Raji (cell line): Measurements from ENCODE around the gene NPHS1.

Experiments used
- POLR2A ChIP-seq: IDR thresholded peaks from 2 replicates; pipeline ENCODE4 v1.6.1; 2011; ENCODE audit warnings: low read depth, low read length, control low read depth; ENCODE audit not compliant: insufficient read depth

Gene NPHS1

GRCh38 chr19:35843676-35844481 is 8.4 kb downstream of the NPHS1 start:
- no peak for TF ChIP-seq POLR2A

- TF ChIP-seq POLR2A = no peak
Measured at GRCh38 chr19:35842666-35843272, 9.5 kb downstream of the NPHS1 start.

DNA sequence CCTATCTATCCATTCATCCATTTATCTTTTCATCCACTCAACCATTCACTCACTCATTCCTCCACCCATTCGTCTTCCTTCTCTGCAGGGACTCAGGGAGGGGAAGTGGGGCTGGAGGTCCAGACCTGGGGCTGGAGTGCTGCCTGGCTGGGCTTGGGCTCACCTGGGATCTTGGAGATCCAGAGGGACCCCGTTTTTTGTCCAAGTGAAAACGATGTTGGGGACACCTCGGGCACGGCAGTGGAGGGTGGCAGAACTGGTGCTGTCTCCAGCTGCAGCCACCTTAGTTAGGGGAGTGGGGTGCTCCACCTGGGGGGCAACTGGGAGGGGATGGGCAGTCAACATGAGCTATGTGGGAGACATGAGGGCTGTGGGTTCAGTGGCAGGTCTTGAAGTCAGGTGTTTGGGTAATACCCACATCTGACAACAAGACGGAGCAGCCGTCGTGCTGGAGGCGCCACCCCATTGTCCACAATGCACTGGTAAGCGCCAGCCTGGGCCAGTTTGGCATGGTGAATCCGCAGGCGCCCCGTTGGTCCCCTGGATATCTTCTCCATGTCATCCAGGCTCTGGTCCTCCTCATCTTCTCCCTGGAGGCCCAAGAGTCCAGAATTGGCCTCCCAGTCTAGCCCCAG is 10.2 kb downstream of the NPHS1 start:
- TF ChIP-seq POLR2A = no peak

DNA sequence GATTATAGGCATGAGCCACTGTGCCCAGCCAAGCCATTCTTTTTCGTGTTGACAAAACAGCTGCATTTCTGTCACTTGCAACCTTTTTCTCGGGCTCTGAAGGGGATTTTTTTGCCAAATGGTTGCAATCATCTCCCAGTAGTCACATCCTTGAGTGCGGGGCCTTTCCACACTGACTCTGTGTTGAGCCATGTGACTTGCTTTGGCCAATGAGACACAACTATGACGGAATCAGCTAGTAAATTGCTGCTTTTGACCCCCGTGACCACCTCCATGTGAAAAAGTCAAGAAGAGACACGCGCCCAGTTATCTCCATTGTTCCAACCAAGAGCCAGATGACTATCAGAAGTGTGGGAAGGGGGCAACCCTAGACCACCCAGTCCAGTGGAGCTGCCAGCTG is 18.3 kb downstream of the NPHS1 start:
- no peak for TF ChIP-seq POLR2A

- TF ChIP-seq POLR2A = no peak
Measured at GRCh38 chr19:35832054-35832453, 20.2 kb downstream of the NPHS1 start.

DNA sequence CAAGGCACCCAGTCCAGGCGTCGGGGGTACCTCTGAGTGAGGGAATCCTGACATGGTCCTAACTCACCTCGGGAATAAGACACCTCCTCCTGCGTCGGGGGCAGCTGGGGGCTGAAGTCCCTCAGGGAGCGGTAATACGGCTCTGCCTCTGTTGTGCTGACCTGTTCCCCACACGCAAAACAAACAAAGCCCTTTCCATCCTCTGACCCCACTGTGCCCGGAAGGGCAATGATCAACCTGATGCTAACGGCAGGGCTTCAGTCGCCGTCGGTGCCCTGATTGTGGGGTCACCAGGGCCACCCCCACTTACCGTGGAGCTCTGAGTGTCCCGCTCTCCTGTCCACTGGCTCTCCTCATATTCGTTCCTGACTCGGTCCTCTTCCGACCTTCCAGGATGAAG is 21.3 kb downstream of the NPHS1 start:
- TF ChIP-seq POLR2A = no peak

- no peak for TF ChIP-seq POLR2A
Measured at GRCh38 chr19:35828692-35829301, 23.5 kb downstream of the NPHS1 start.

GRCh38 chr19:35824150-35824549 is 28.2 kb downstream of the NPHS1 start:
- TF ChIP-seq POLR2A = no peak

GRCh38 chr19:35822579-35822978 is 29.7 kb downstream of the NPHS1 start:
- no peak for TF ChIP-seq POLR2A

DNA sequence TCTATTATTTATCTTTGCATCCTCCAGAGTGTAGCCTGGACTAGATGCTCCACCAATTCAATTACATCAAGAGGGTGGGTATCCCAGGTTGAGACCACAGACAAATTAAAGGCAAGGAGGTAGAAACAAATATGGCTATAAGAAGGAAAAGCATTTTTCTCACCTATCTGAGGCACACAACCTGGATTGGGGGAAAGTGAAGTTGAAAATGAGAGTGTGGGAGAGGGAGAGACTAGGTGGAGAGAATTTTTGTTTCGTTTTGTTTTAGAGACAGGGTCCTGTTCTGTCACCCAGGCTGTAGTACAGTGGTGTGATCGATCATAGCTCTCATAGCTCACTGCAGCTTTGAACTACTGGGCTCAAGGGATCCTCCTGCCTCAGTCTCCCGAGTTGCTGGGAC is 33.9 kb downstream of the NPHS1 start:
- no peak for TF ChIP-seq POLR2A

GRCh38 chr19:35816846-35817245 is 35.5 kb downstream of the NPHS1 start:
- no peak for TF ChIP-seq POLR2A

DNA sequence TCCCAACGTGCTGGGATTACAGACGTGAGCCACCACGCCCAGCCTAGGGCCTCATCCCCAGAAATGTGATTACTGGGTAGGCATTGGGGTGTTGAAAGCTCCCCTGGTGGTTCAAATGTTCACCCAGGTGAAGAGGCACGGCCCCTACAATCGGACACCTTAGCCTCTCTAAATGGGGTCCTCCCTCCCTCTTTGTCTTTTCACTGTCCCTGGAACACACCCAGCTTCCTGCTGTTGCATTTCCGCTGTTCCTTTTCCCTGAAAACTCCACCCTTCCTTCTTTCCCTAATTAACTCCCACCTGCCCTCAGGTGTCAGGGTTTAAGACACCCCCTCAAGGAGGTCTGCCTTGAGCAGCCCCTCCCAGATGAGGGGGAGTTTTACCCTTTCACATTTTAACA is 36.0 kb downstream of the NPHS1 start:
- TF ChIP-seq POLR2A = no peak

- TF ChIP-seq POLR2A = no peak
Measured at GRCh38 chr19:35813043-35813890, 39.0 kb downstream of the NPHS1 start.

GRCh38 chr19:35812220-35813042 is 39.9 kb downstream of the NPHS1 start, which contains the start of gene PRODH2:
TSS of gene PRODH2 (minus strand) at chr19:35812845. CDS start at chr19:35812805, 40 bp downstream.
- no peak for TF ChIP-seq POLR2A
